Measurements from ENCODE around the gene XRCC6.
A peak's percentile ranks its signal among the peaks of the same experiment; 100 is the strongest.

The XRCC6 gene

GRCh38 chr22:41598891-41599635, 22.0 kb upstream of the XRCC6 start:
- Histone ChIP-seq H2AFZ (ENCODE audit: low read length, unreplicated experiment) (no peak overlapping the region), H3K27me3 (ENCODE audit: insufficient read depth, low read length) (no peaks in the 10 kb centered on the region), H3K4me3 (ENCODE audit: low read depth, low read length) (no peak overlapping the region), H3K4me1 (ENCODE audit: control insufficient read depth, insufficient read depth, low read length, unreplicated experiment) (peaks cover 25% of the 10 kb centered on the region), H3K27ac (ENCODE audit: low read depth, low read length) (peak overlapping the region; percentile 80), H3K79me2 (ENCODE audit: control insufficient read depth, insufficient read depth, low read length, unreplicated experiment) (no peaks in the 10 kb centered on the region), H3K36me3 (ENCODE audit: insufficient read depth, low read length) (no peaks in the 10 kb centered on the region)

GRCh38 chr22:41600976-41601375, 20.1 kb upstream of the XRCC6 start:
- Histone ChIP-seq H3K27me3 (ENCODE audit: insufficient read depth, low read length) (no peaks in the 10 kb centered on the region), H3K27ac (ENCODE audit: low read depth, low read length) (no peak overlapping the region), H3K36me3 (ENCODE audit: insufficient read depth, low read length) (0 out of 2 replicates have a peak, but pooled peaks cover 3% of the 10 kb centered on the region), H3K4me3 (ENCODE audit: low read depth, low read length) (no peak overlapping the region), H3K79me2 (ENCODE audit: control insufficient read depth, insufficient read depth, low read length, unreplicated experiment) (no peaks in the 10 kb centered on the region), H2AFZ (ENCODE audit: low read length, unreplicated experiment) (no peak overlapping the region), H3K4me1 (ENCODE audit: control insufficient read depth, insufficient read depth, low read length, unreplicated experiment) (peaks cover 25% of the 10 kb centered on the region)

- Histone ChIP-seq H3K27ac (ENCODE audit: low read depth, low read length) (no peak overlapping the region), H3K36me3 (ENCODE audit: insufficient read depth, low read length) (0 out of 2 replicates have a peak, but pooled peaks cover 3% of the 10 kb centered on the region), H3K4me1 (ENCODE audit: control insufficient read depth, insufficient read depth, low read length, unreplicated experiment) (peaks cover 3% of the 10 kb centered on the region), H3K4me3 (ENCODE audit: low read depth, low read length) (no peak overlapping the region), H3K27me3 (ENCODE audit: insufficient read depth, low read length) (no peaks in the 10 kb centered on the region), H2AFZ (ENCODE audit: low read length, unreplicated experiment) (no peak overlapping the region), H3K79me2 (ENCODE audit: control insufficient read depth, insufficient read depth, low read length, unreplicated experiment) (no peaks in the 10 kb centered on the region)
Measured at GRCh38 chr22:41603873-41604332, 17.2 kb upstream of the XRCC6 start.

GRCh38 chr22:41608386-41608785, 12.7 kb upstream of the XRCC6 start:
- no peak overlapping the region for H3K27ac ChIP-seq (ENCODE audit: low read depth, low read length)
- no peaks in the 10 kb centered on the region for H3K4me1 ChIP-seq (ENCODE audit: control insufficient read depth, insufficient read depth, low read length, unreplicated experiment)
- H3K27me3 ChIP-seq (ENCODE audit: insufficient read depth, low read length), result no peaks in the 10 kb centered on the region
- H3K36me3 ChIP-seq (ENCODE audit: insufficient read depth, low read length), result 0 out of 2 replicates have a peak, but pooled peaks cover 3% of the 10 kb centered on the region
- no peak overlapping the region for H3K4me3 ChIP-seq (ENCODE audit: low read depth, low read length)
- peaks cover 11% of the 10 kb centered on the region for H3K79me2 ChIP-seq (ENCODE audit: control insufficient read depth, insufficient read depth, low read length, unreplicated experiment)
- H2AFZ ChIP-seq (ENCODE audit: low read length, unreplicated experiment), result no peak overlapping the region

- Histone ChIP-seq H3K79me2 (ENCODE audit: control insufficient read depth, insufficient read depth, low read length, unreplicated experiment) (peaks cover 33% of the 10 kb centered on the region), H3K4me3 (ENCODE audit: low read depth, low read length) (no peak overlapping the region), H2AFZ (ENCODE audit: low read length, unreplicated experiment) (no peak overlapping the region), H3K27me3 (ENCODE audit: insufficient read depth, low read length) (no peaks in the 10 kb centered on the region), H3K4me1 (ENCODE audit: control insufficient read depth, insufficient read depth, low read length, unreplicated experiment) (peaks cover 4% of the 10 kb centered on the region), H3K27ac (ENCODE audit: low read depth, low read length) (no peak overlapping the region), H3K36me3 (ENCODE audit: insufficient read depth, low read length) (no peaks in the 10 kb centered on the region)
Measured at GRCh38 chr22:41612603-41613306, 8.3 kb upstream of the XRCC6 start.

- H3K36me3 ChIP-seq (ENCODE audit: insufficient read depth, low read length), result no peaks in the 10 kb centered on the region
- H3K4me1 ChIP-seq (ENCODE audit: control insufficient read depth, insufficient read depth, low read length, unreplicated experiment), result peaks cover 4% of the 10 kb centered on the region
- no peak overlapping the region for H2AFZ ChIP-seq (ENCODE audit: low read length, unreplicated experiment)
- no peak overlapping the region for H3K27ac ChIP-seq (ENCODE audit: low read depth, low read length)
- peaks cover 37% of the 10 kb centered on the region for H3K79me2 ChIP-seq (ENCODE audit: control insufficient read depth, insufficient read depth, low read length, unreplicated experiment)
- H3K4me3 ChIP-seq (ENCODE audit: low read depth, low read length), result no peak overlapping the region
- H3K27me3 ChIP-seq (ENCODE audit: insufficient read depth, low read length), result no peaks in the 10 kb centered on the region
Measured at GRCh38 chr22:41613456-41613855, 7.6 kb upstream of the XRCC6 start.

- Histone ChIP-seq H3K36me3 (ENCODE audit: insufficient read depth, low read length) (no peaks in the 10 kb centered on the region), H3K27me3 (ENCODE audit: insufficient read depth, low read length) (no peaks in the 10 kb centered on the region), H3K4me3 (ENCODE audit: low read depth, low read length) (peak overlapping the region; percentile 94), H2AFZ (ENCODE audit: low read length, unreplicated experiment) (no peak overlapping the region), H3K4me1 (ENCODE audit: control insufficient read depth, insufficient read depth, low read length, unreplicated experiment) (peaks cover 16% of the 10 kb centered on the region), H3K79me2 (ENCODE audit: control insufficient read depth, insufficient read depth, low read length, unreplicated experiment) (peaks cover 69% of the 10 kb centered on the region), H3K27ac (ENCODE audit: low read depth, low read length) (peak overlapping the region; percentile 77)
Measured at GRCh38 chr22:41619979-41620588, 1.0 kb upstream of the XRCC6 start.

GRCh38 chr22:41620589-41621098, 451 bp upstream of the XRCC6 start, which contains the start of gene DESI1:
Gene DESI1 (minus strand): TSS chr22:41621043. CDS start chr22:41620839, 204 bp downstream.
- Histone ChIP-seq H2AFZ (ENCODE audit: low read length, unreplicated experiment) (peak within 1 kb of the TSS; percentile 70), H3K79me2 (ENCODE audit: control insufficient read depth, insufficient read depth, low read length, unreplicated experiment) (peaks cover 69% of the 10 kb centered on the region), H3K36me3 (ENCODE audit: insufficient read depth, low read length) (no peaks in the 10 kb centered on the region), H3K27me3 (ENCODE audit: insufficient read depth, low read length) (no peaks in the 10 kb centered on the region), H3K27ac (ENCODE audit: low read depth, low read length) (peak within 1 kb of the TSS; percentile 97), H3K4me3 (ENCODE audit: low read depth, low read length) (peak within 1 kb of the TSS; percentile 94), H3K4me1 (ENCODE audit: control insufficient read depth, insufficient read depth, low read length, unreplicated experiment) (peaks cover 16% of the 10 kb centered on the region)

GRCh38 chr22:41621911-41622179, 750 bp downstream of the XRCC6 start:
- Histone ChIP-seq H3K27ac (ENCODE audit: low read depth, low read length) (peak overlapping the region; percentile 97), H3K27me3 (ENCODE audit: insufficient read depth, low read length) (no peaks in the 10 kb centered on the region), H2AFZ (ENCODE audit: low read length, unreplicated experiment) (peak overlapping the region; percentile 70), H3K36me3 (ENCODE audit: insufficient read depth, low read length) (no peaks in the 10 kb centered on the region), H3K4me3 (ENCODE audit: low read depth, low read length) (peak overlapping the region; percentile 94), H3K4me1 (ENCODE audit: control insufficient read depth, insufficient read depth, low read length, unreplicated experiment) (peaks cover 16% of the 10 kb centered on the region), H3K79me2 (ENCODE audit: control insufficient read depth, insufficient read depth, low read length, unreplicated experiment) (peaks cover 63% of the 10 kb centered on the region)

- H3K27me3 ChIP-seq (ENCODE audit: insufficient read depth, low read length), result no peaks in the 10 kb centered on the region
- H3K36me3 ChIP-seq (ENCODE audit: insufficient read depth, low read length), result peaks cover 8% of the 10 kb centered on the region
- H3K27ac ChIP-seq (ENCODE audit: low read depth, low read length), result no peak overlapping the region
- H3K79me2 ChIP-seq (ENCODE audit: control insufficient read depth, insufficient read depth, low read length, unreplicated experiment), result peaks cover 42% of the 10 kb centered on the region
- no peak overlapping the region for H2AFZ ChIP-seq (ENCODE audit: low read length, unreplicated experiment)
- H3K4me3 ChIP-seq (ENCODE audit: low read depth, low read length), result no peak overlapping the region
- H3K4me1 ChIP-seq (ENCODE audit: control insufficient read depth, insufficient read depth, low read length, unreplicated experiment), result peaks cover 5% of the 10 kb centered on the region
Measured at GRCh38 chr22:41625577-41625976, 4.5 kb downstream of the XRCC6 start.
